ENCODE measurements around the gene CHST8.

Gene CHST8

DNA sequence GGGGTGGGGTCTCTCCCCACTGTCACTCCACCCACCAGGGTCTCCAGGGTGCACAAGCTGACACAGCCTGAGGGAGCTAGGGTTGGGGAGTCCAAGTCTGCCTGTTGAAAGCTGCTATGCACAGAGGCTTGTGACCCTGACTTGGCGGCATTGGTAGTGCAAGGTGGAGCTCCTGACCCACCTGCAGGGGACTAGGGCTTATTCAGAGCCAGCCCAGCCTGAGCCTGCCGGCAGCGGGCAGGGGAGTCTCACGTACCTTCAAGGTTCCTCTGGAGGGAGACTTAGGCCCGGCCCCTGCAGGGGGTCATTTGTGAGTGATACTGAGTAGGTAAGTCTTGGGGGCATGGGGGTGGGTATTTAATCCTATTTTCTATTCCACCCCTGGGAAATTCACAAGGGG is 179.7 kb downstream of the CHST8 start:
- Histone ChIP-seq H3F3A (ENCODE audit: control insufficient read depth, insufficient read depth) (no peaks in the 10 kb centered on the region), H3K4me1 (ENCODE audit: control insufficient read depth, low read length) (no peaks in the 10 kb centered on the region), H3K27me3 (ENCODE audit: control insufficient read depth, low read length) (peaks cover 5% of the 10 kb centered on the region; the same call in 1 of the 2 replicates), H3K79me2 (ENCODE audit: control insufficient read depth, low read length) (no peaks in the 10 kb centered on the region), H3K9me3 (ENCODE audit: control insufficient read depth, insufficient read depth, low read length) (no peaks in the 10 kb centered on the region), H3K36me3 (ENCODE audit: control insufficient read depth, low read length) (no peaks in the 10 kb centered on the region), H3K9me2 (replicated peaks; ENCODE audit: control insufficient read depth, low read length) (no peaks in the 10 kb centered on the region), H3K27ac (ENCODE audit: low read depth, low read length) (no peak overlapping the region), H3K4me3 (ENCODE audit: low read length) (no peak overlapping the region), H4K20me1 (ENCODE audit: control insufficient read depth, insufficient read depth, low read depth, low read length) (no peaks in the 10 kb centered on the region), H3K4me2 (ENCODE audit: low read length) (no peak overlapping the region)
- no peak for TF ChIP-seq EZH2phosphoT487 (IDR thresholded peaks at IDR 0.05; ENCODE audit: borderline replicate concordance, low read length)
- TF ChIP-seq, protein P1, sequence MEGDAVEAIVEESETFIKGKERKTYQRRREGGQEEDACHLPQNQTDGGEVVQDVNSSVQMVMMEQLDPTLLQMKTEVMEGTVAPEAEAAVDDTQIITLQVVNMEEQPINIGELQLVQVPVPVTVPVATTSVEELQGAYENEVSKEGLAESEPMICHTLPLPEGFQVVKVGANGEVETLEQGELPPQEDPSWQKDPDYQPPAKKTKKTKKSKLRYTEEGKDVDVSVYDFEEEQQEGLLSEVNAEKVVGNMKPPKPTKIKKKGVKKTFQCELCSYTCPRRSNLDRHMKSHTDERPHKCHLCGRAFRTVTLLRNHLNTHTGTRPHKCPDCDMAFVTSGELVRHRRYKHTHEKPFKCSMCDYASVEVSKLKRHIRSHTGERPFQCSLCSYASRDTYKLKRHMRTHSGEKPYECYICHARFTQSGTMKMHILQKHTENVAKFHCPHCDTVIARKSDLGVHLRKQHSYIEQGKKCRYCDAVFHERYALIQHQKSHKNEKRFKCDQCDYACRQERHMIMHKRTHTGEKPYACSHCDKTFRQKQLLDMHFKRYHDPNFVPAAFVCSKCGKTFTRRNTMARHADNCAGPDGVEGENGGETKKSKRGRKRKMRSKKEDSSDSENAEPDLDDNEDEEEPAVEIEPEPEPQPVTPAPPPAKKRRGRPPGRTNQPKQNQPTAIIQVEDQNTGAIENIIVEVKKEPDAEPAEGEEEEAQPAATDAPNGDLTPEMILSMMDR (IDR thresholded peaks at IDR 0.05; ENCODE audit: low read depth, low read length, poor library complexity, severe bottlenecking): no peak

DNA sequence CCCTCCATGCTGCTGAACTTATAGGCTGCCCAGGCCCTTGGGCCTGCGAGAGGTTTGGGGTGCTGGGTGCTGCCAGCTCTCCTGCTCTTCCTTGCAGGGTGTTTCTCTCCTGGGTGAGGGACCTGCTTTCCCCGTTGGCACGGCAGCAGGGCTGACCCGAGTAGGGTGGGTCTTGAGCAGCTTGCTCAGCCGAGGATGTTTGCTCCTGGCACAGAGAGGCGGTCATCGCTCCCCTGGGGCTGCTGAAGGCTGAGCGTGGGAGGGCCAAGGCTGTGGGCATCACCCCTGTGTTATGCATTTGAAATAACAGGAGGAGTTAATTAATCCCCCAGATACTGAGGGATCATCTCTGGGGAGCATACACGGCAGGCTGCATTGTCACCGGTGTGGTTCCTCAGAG is 180.2 kb downstream of the CHST8 start:
- Histone ChIP-seq H3K9me3 (ENCODE audit: control insufficient read depth, insufficient read depth, low read length) (no peaks in the 10 kb centered on the region), H3K27me3 (ENCODE audit: control insufficient read depth, low read length) (peaks cover 4% of the 10 kb centered on the region; the same call in 1 of the 2 replicates), H3K4me1 (ENCODE audit: control insufficient read depth, low read length) (no peaks in the 10 kb centered on the region), H3K4me3 (ENCODE audit: low read length) (no peak overlapping the region), H4K20me1 (ENCODE audit: control insufficient read depth, insufficient read depth, low read depth, low read length) (no peaks in the 10 kb centered on the region), H3K27ac (ENCODE audit: low read depth, low read length) (no peak overlapping the region), H3K79me2 (ENCODE audit: control insufficient read depth, low read length) (no peaks in the 10 kb centered on the region), H3K4me2 (ENCODE audit: low read length) (no peak overlapping the region), H3K36me3 (ENCODE audit: control insufficient read depth, low read length) (no peaks in the 10 kb centered on the region), H3K9me2 (replicated peaks; ENCODE audit: control insufficient read depth, low read length) (no peaks in the 10 kb centered on the region), H3F3A (ENCODE audit: control insufficient read depth, insufficient read depth) (no peaks in the 10 kb centered on the region)
- TF ChIP-seq EZH2phosphoT487 (IDR thresholded peaks at IDR 0.05; ENCODE audit: borderline replicate concordance, low read length): no peak
- TF ChIP-seq, protein P1 (IDR thresholded peaks at IDR 0.05; ENCODE audit: low read depth, low read length, poor library complexity, severe bottlenecking): no peak

DNA sequence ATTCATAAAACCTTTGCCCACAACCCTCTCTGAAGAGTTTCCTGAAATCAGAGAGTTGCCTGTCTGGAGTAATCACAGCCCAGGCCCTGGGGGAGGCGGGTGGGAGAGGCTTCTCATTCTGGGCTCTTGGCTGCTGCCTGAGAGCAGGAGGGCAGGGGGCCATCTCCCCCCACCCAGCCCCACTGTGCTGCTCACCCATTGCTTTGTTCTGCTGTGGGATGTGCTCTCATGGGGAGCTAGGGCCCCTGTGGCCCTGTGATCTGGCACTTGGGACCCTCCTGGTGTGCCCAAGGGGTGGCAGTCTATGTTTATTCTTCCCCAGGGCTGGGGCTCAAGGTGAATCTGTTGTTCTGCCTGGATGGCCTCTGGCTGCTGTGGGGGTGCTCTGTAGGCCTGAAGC is 181.0 kb downstream of the CHST8 start:
- Histone ChIP-seq H3K9me3 (ENCODE audit: control insufficient read depth, insufficient read depth, low read length) (no peaks in the 10 kb centered on the region), H3F3A (ENCODE audit: control insufficient read depth, insufficient read depth) (no peaks in the 10 kb centered on the region), H3K27ac (ENCODE audit: low read depth, low read length) (no peak overlapping the region), H3K4me1 (ENCODE audit: control insufficient read depth, low read length) (no peaks in the 10 kb centered on the region), H3K79me2 (ENCODE audit: control insufficient read depth, low read length) (no peaks in the 10 kb centered on the region), H4K20me1 (ENCODE audit: control insufficient read depth, insufficient read depth, low read depth, low read length) (no peaks in the 10 kb centered on the region), H3K36me3 (ENCODE audit: control insufficient read depth, low read length) (no peaks in the 10 kb centered on the region), H3K27me3 (ENCODE audit: control insufficient read depth, low read length) (no peaks in the 10 kb centered on the region), H3K4me3 (ENCODE audit: low read length) (no peak overlapping the region), H3K9me2 (replicated peaks; ENCODE audit: control insufficient read depth, low read length) (no peaks in the 10 kb centered on the region), H3K4me2 (ENCODE audit: low read length) (no peak overlapping the region)
- no peak for TF ChIP-seq EZH2phosphoT487 (IDR thresholded peaks at IDR 0.05; ENCODE audit: borderline replicate concordance, low read length)

DNA sequence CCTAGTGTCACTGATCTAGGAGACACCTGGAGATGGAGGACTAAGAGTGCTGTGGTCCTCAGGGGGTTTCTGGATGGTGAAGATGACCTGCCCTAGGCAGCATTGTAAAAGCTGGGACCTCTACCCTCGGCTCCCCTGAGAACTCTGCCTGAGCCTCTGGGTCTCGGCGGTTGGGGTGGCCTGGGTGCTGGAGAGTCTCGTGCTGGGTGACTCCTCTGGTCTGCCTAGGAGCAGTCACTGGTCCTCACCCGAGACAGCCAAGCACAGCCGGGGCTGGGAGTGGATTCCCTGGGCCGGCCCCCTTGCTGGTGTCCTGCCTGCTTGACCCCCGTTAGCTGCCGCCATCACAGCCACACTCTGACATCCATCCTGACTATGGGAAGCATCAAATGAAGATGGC is 181.6 kb downstream of the CHST8 start:
- Histone ChIP-seq H3K36me3 (ENCODE audit: control insufficient read depth, low read length) (no peaks in the 10 kb centered on the region), H3K27me3 (ENCODE audit: control insufficient read depth, low read length) (no peaks in the 10 kb centered on the region), H3K79me2 (ENCODE audit: control insufficient read depth, low read length) (no peaks in the 10 kb centered on the region), H3K4me1 (ENCODE audit: control insufficient read depth, low read length) (no peaks in the 10 kb centered on the region), H3K9me2 (replicated peaks; ENCODE audit: control insufficient read depth, low read length) (no peaks in the 10 kb centered on the region), H3F3A (ENCODE audit: control insufficient read depth, insufficient read depth) (no peaks in the 10 kb centered on the region), H3K27ac (ENCODE audit: low read depth, low read length) (no peak overlapping the region), H3K9me3 (ENCODE audit: control insufficient read depth, insufficient read depth, low read length) (no peaks in the 10 kb centered on the region), H3K4me2 (ENCODE audit: low read length) (no peak overlapping the region), H3K4me3 (ENCODE audit: low read length) (no peak overlapping the region), H4K20me1 (ENCODE audit: control insufficient read depth, insufficient read depth, low read depth, low read length) (no peaks in the 10 kb centered on the region)
- no peak for TF ChIP-seq EZH2phosphoT487 (IDR thresholded peaks at IDR 0.05; ENCODE audit: borderline replicate concordance, low read length)
- TF ChIP-seq, protein P1 (IDR thresholded peaks at IDR 0.05; ENCODE audit: low read depth, low read length, poor library complexity, severe bottlenecking): no peak

Measured in DOHH2 (cell line).